Neural cell (in vitro differentiated cells): ENCODE measurements around the gene PADI6. TPM values are rescaled to one million over a fixed set of nuclear protein-coding genes. Genes with fewer than 3 reads are reported as not detected.

Experiments
- H2AFZ ChIP-seq: fragments of 200-600, 300-800 bp; sonication (generic), shearing (Covaris generic); 2 replicates; pipeline ENCODE4 v1.6.0; 2014; ENCODE audit warnings: low read depth, mild to moderate bottlenecking, antibody characterized with exemption, low read length, moderate library complexity
- H3F3A ChIP-seq: fragments of 200-600 bp; shearing (Covaris generic); 2 replicates; pipeline ENCODE4 v1.6.1; 2016; ENCODE audit warnings: mild to moderate bottlenecking, moderate library complexity, mixed read lengths, antibody characterized with exemption, low read length; ENCODE audit not compliant: insufficient read depth, poor library complexity, severe bottlenecking
- H3K27ac ChIP-seq: fragments of 200-600, 300-800 bp; sonication (generic), shearing (Covaris generic); 2 replicates; pipeline ENCODE4 v1.5.1; 2014; ENCODE audit warnings: mild to moderate bottlenecking, low read length, moderate library complexity
- H3K27me3 ChIP-seq: fragments of 300-800, 200-600 bp; sonication (generic), shearing (Covaris generic); 2 replicates; pipeline ENCODE4 v1.6.0; 2014; ENCODE audit warnings: mild to moderate bottlenecking, low read depth, low read length, moderate library complexity; ENCODE audit not compliant: insufficient read depth
- H3K36me3 ChIP-seq: fragments of 300-800, 200-600 bp; sonication (generic), shearing (Covaris generic); 2 replicates; pipeline ENCODE4 v1.5.1; 2014; ENCODE audit warnings: mild to moderate bottlenecking, antibody characterized with exemption, low read length, moderate library complexity; ENCODE audit not compliant: insufficient read depth
- H3K4me2 ChIP-seq: fragments of 300-800, 200-600 bp; sonication (generic), shearing (Covaris generic); 2 replicates; pipeline ENCODE4 v1.6.0; 2014; ENCODE audit warnings: mild to moderate bottlenecking, low read length
- H3K4me3 ChIP-seq: fragments of 300-800, 200-600 bp; sonication (generic), shearing (Covaris generic); 2 replicates; pipeline ENCODE4 v1.5.1; 2014; ENCODE audit warnings: mild to moderate bottlenecking, low read length, moderate library complexity
- H3K79me2 ChIP-seq: fragments of 200-600 bp; shearing (Covaris generic); replicated peaks from 2 replicates; pipeline ENCODE4 v1.6.0; 2014; ENCODE audit warnings: mild to moderate bottlenecking, low read length, moderate library complexity; ENCODE audit not compliant: insufficient read depth
- H3K9ac ChIP-seq: fragments of 300-800, 200-600 bp; sonication (generic), shearing (Covaris generic); 2 replicates; pipeline ENCODE4 v1.6.1; 2016; ENCODE audit warnings: mild to moderate bottlenecking, low read length, mixed read lengths
- H3K9me2 ChIP-seq: fragments of 200-600 bp; shearing (Covaris generic); 2 replicates; pipeline ENCODE4 v1.6.1; 2016; ENCODE audit warnings: mild to moderate bottlenecking, low read length, mixed read lengths; ENCODE audit not compliant: insufficient read depth
- H3K9me3 ChIP-seq: fragments of 200-600, 300-800 bp; sonication (generic), shearing (Covaris generic); 2 replicates; pipeline ENCODE4 v1.6.1; 2016; ENCODE audit warnings: mild to moderate bottlenecking, mixed run types, low read length, moderate library complexity, mixed read lengths
- H4K20me1 ChIP-seq: fragments of 200-600 bp; shearing (Covaris generic); 2 replicates; pipeline ENCODE4 v1.6.1; 2016; ENCODE audit warnings: mild to moderate bottlenecking, mixed run types; ENCODE audit not compliant: insufficient read depth
- CTCF ChIP-seq: fragments of 450-650 bp; IDR thresholded peaks from 2 replicates; pipeline ENCODE4 v1.5.1; 2014; ENCODE audit warnings: antibody characterized with exemption, mild to moderate bottlenecking, moderate library complexity; ENCODE audit not compliant: poor library complexity, severe bottlenecking
- EP300 ChIP-seq: fragments of 450-650 bp; conservative IDR thresholded peaks from 2 replicates; pipeline ENCODE4 v1.6.1; 2014; ENCODE audit warnings: antibody characterized with exemption, mild to moderate bottlenecking, moderate library complexity; ENCODE audit not compliant: poor library complexity, severe bottlenecking
- EZH2 ChIP-seq: fragments of 200-600, 300-800 bp; shearing (Covaris generic), sonication (generic); IDR thresholded peaks from 2 replicates; pipeline ENCODE4 v1.6.1; 2014; ENCODE audit warnings: antibody characterized with exemption, low read length, borderline replicate concordance, mild to moderate bottlenecking; ENCODE audit not compliant: insufficient read depth, poor library complexity, severe bottlenecking
- MXI1 ChIP-seq: fragments of 450-650 bp; conservative IDR thresholded peaks from 2 replicates; pipeline ENCODE4 v1.6.1; 2014; ENCODE audit warnings: antibody characterized with exemption, mild to moderate bottlenecking; ENCODE audit not compliant: poor library complexity, severe bottlenecking
- POLR2AphosphoS5 ChIP-seq: IDR thresholded peaks from 2 replicates; pipeline ENCODE4 v1.6.1; 2012
- RAD21 ChIP-seq: fragments of 450-650 bp; conservative IDR thresholded peaks from 2 replicates; pipeline ENCODE4 v1.6.1; 2014; ENCODE audit warnings: antibody characterized with exemption, mild to moderate bottlenecking, moderate library complexity
- SMC3 ChIP-seq: fragments of 450-650 bp; conservative IDR thresholded peaks from 2 replicates; pipeline ENCODE4 v1.6.1; 2014; ENCODE audit warnings: antibody characterized with exemption, mild to moderate bottlenecking, moderate library complexity; ENCODE audit not compliant: poor library complexity
- TAF1 ChIP-seq: IDR thresholded peaks from 2 replicates; pipeline ENCODE4 v1.6.1; 2012; ENCODE audit warnings: low read depth
- polyA plus RNA-seq: library from polyadenylated mRNA; depleted of rRNA; stranded (reverse); fragments of >200 nt; gene quantifications from 2 replicates; pipeline ENCODE4 v1.2.3, GENCODE V29; 2014
- TF ChIP-seq, protein P1 (sequence below): IDR thresholded peaks from 2 replicates; pipeline ENCODE4 v1.6.1; 2012; ENCODE audit warnings: borderline replicate concordance

The PADI6 gene
- polyA plus RNA-seq, 1 donor from 2014 or later, result not detected

GRCh38 chr1:17365293-17365692 is 6.7 kb upstream of the PADI6 start:
- Histone ChIP-seq H3K9me2 (no peaks in the 10 kb centered on the region), H3K4me3 (no peak overlapping the region), H4K20me1 (no peaks in the 10 kb centered on the region), H3K9ac (no peak overlapping the region), H3K9me3 (peaks cover 4% of the 10 kb centered on the region), H2AFZ (no peak overlapping the region), H3K27me3 (no peaks in the 10 kb centered on the region), H3K36me3 (no peaks in the 10 kb centered on the region), H3K79me2 (no peaks in the 10 kb centered on the region), H3K4me2 (no peak overlapping the region), H3F3A (no peaks in the 10 kb centered on the region), H3K27ac (no peak overlapping the region)
- TF ChIP-seq SMC3 (no peak), TAF1 (no peak), POLR2AphosphoS5 (no peak), CTCF (no peak), EZH2 (no peak), RAD21 (no peak), EP300 (no peak), MXI1 (no peak)
- TF ChIP-seq, protein P1, sequence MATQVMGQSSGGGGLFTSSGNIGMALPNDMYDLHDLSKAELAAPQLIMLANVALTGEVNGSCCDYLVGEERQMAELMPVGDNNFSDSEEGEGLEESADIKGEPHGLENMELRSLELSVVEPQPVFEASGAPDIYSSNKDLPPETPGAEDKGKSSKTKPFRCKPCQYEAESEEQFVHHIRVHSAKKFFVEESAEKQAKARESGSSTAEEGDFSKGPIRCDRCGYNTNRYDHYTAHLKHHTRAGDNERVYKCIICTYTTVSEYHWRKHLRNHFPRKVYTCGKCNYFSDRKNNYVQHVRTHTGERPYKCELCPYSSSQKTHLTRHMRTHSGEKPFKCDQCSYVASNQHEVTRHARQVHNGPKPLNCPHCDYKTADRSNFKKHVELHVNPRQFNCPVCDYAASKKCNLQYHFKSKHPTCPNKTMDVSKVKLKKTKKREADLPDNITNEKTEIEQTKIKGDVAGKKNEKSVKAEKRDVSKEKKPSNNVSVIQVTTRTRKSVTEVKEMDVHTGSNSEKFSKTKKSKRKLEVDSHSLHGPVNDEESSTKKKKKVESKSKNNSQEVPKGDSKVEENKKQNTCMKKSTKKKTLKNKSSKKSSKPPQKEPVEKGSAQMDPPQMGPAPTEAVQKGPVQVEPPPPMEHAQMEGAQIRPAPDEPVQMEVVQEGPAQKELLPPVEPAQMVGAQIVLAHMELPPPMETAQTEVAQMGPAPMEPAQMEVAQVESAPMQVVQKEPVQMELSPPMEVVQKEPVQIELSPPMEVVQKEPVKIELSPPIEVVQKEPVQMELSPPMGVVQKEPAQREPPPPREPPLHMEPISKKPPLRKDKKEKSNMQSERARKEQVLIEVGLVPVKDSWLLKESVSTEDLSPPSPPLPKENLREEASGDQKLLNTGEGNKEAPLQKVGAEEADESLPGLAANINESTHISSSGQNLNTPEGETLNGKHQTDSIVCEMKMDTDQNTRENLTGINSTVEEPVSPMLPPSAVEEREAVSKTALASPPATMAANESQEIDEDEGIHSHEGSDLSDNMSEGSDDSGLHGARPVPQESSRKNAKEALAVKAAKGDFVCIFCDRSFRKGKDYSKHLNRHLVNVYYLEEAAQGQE, result no peak

- Histone ChIP-seq H3F3A (no peaks in the 10 kb centered on the region), H3K79me2 (no peaks in the 10 kb centered on the region), H2AFZ (no peak overlapping the region), H3K9ac (no peak overlapping the region), H3K4me2 (no peak overlapping the region), H3K9me3 (peaks cover 2% of the 10 kb centered on the region), H3K27ac (no peak overlapping the region), H3K9me2 (no peaks in the 10 kb centered on the region), H3K36me3 (no peaks in the 10 kb centered on the region), H3K4me3 (no peak overlapping the region), H4K20me1 (no peaks in the 10 kb centered on the region), H3K27me3 (no peaks in the 10 kb centered on the region)
- no peak for TF ChIP-seq MXI1
- TF ChIP-seq RAD21, result no peak
- TF ChIP-seq EZH2, result no peak
- TF ChIP-seq, protein P1, result no peak
- TF ChIP-seq TAF1, result no peak
- no peak for TF ChIP-seq SMC3
- TF ChIP-seq EP300, result no peak
- TF ChIP-seq POLR2AphosphoS5, result no peak
- no peak for TF ChIP-seq CTCF
Measured at GRCh38 chr1:17369466-17369865, 2.5 kb upstream of the PADI6 start.
